HEK293T (cell line): Measurements from ENCODE around the gene SH3BP2.

Experiments used
- ARNT ChIP-seq: fragments of 450-650 bp; IDR thresholded peaks from 2 replicates; pipeline ENCODE4 v1.6.1; 2017; ENCODE audit warnings: mild to moderate bottlenecking
- CTBP1 ChIP-seq: fragments of 450-650 bp; IDR thresholded peaks from 2 replicates; pipeline ENCODE4 v1.6.1; 2016; ENCODE audit warnings: borderline replicate concordance
- ELF4 ChIP-seq: fragments of 450-650 bp; IDR thresholded peaks from 2 replicates; pipeline ENCODE4 v1.6.1; 2017; ENCODE audit warnings: antibody characterized with exemption
- FOXA1 ChIP-seq: fragments of 450-650 bp; IDR thresholded peaks from 2 replicates; pipeline ENCODE4 v1.6.1; 2016; ENCODE audit warnings: mild to moderate bottlenecking
- FOXK2 ChIP-seq: fragments of 450-650 bp; IDR thresholded peaks from 2 replicates; pipeline ENCODE4 v1.6.1; 2016; ENCODE audit warnings: mild to moderate bottlenecking
- FOXM1 ChIP-seq: fragments of 450-650 bp; IDR thresholded peaks from 2 replicates; pipeline ENCODE4 v1.6.1; 2017; ENCODE audit warnings: mild to moderate bottlenecking, borderline replicate concordance
- LEF1 ChIP-seq: fragments of 450-650 bp; IDR thresholded peaks from 2 replicates; pipeline ENCODE4 v1.6.1; 2017; ENCODE audit warnings: mild to moderate bottlenecking, borderline replicate concordance
- NFRKB ChIP-seq: fragments of 450-650 bp; IDR thresholded peaks from 2 replicates; pipeline ENCODE4 v1.6.1; 2016; ENCODE audit warnings: mild to moderate bottlenecking, moderate library complexity
- SP1 ChIP-seq: fragments of 450-650 bp; IDR thresholded peaks from 2 replicates; pipeline ENCODE4 v1.6.1; 2017
- SUZ12 ChIP-seq: fragments of 450-650 bp; IDR thresholded peaks from 2 replicates; pipeline ENCODE4 v1.6.1; 2016; ENCODE audit warnings: mild to moderate bottlenecking
- TARDBP ChIP-seq: fragments of 450-650 bp; IDR thresholded peaks from 2 replicates; pipeline ENCODE4 v1.6.1; 2016
- ZNF384 ChIP-seq: fragments of 450-650 bp; IDR thresholded peaks from 2 replicates; pipeline ENCODE4 v1.6.1; 2016
- TF ChIP-seq, protein P1 (sequence below): fragments of 450-650 bp; IDR thresholded peaks from 2 replicates; pipeline ENCODE4 v1.6.1; 2016

- TF ChIP-seq ELF4 (no peak), ARNT (no peak), FOXM1 (no peak), SUZ12 (no peak), NFRKB (no peak), SP1 (no peak), FOXK2 (no peak), FOXA1 (no peak), TARDBP (no peak), ZNF384 (no peak), CTBP1 (no peak), LEF1 (no peak)
- TF ChIP-seq, protein P1, sequence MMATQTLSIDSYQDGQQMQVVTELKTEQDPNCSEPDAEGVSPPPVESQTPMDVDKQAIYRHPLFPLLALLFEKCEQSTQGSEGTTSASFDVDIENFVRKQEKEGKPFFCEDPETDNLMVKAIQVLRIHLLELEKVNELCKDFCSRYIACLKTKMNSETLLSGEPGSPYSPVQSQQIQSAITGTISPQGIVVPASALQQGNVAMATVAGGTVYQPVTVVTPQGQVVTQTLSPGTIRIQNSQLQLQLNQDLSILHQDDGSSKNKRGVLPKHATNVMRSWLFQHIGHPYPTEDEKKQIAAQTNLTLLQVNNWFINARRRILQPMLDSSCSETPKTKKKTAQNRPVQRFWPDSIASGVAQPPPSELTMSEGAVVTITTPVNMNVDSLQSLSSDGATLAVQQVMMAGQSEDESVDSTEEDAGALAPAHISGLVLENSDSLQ = no peak
Measured at GRCh38 chr4:2832981-2833670, 40.2 kb downstream of the SH3BP2 start.
